Erythroblast (primary cell): ENCODE measurements around the gene TCF15.

ENCODE experiments used
- GATA1 ChIP-seq: IDR thresholded peaks from 2 replicates; pipeline ENCODE4 v1.6.1; 2011; ENCODE audit warnings: low read depth, mild to moderate bottlenecking, control low read depth, low read length, moderate library complexity
- POLR2A ChIP-seq: IDR thresholded peaks from 2 replicates; pipeline ENCODE4 v1.6.1; 2011; ENCODE audit warnings: mild to moderate bottlenecking, low read length

DNA sequence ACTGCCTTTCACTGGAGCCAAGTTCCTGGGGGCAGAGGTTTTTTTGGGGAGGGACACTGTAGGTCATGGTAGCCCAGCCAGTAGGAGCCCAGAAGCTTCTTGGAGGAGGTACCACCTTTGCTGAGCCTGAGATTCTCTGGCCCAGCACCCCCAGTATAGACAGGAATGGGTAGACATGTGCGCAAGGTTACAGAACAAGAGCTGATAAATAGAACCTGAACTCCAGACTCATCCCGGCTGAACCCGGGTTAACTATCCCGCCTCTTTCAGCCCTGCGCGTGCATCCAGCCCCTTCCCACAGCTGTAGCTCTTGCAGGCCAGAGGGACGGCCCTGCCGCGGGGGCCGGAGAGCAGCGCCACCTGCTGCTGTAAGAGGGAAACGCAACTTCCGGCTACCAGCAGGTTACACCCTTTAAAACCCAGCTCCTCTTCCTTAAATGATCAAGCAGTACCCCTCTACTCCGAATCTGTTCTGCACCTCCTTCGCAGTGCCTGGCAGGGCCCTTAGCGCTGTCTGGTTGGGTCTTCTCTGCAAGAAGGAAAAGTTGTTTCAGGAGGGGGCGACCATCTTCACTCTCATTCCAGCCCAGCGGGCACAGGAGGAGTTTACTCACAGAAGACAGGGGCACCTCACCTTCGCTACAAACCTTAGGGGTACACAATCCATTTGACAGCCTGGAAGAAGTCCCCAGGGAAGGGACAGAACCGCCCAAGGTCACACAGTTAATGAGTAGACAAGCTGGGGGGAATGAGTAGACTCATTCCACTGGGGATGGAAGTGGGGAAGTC lies 35.4 kb upstream of the TCF15 start:
- TF ChIP-seq POLR2A = no peak
- TF ChIP-seq GATA1 = no peak
